AG04450 (cell line): ENCODE measurements around the gene MAGEC3. TPM values are rescaled to one million over a fixed set of nuclear protein-coding genes. Genes with fewer than 3 reads are reported as not detected.

Experiments
- CTCF ChIA-PET: fragments of 300-600, 350-600 bp; formaldehyde crosslinking; extraction: SDS; loops from one replicate; lab custom pipeline; 2022; ENCODE audit warnings: antibody characterized with exemption, inconsistent platforms; lab: Charles Lee
- POLR2A ChIA-PET: fragments of 350-600 bp; formaldehyde crosslinking; extraction: SDS; loops from one replicate; lab custom pipeline; 2021; ENCODE audit warnings: antibody characterized with exemption, inconsistent platforms; lab: Yijun Ruan, JAX
- DNase-seq: peaks from one replicate; pipeline ENCODE4 v3.0.0-alpha.2; 2011; ENCODE audit warnings: low read depth, low spot score
- H3K27ac ChIP-seq: one replicate; pipeline ENCODE4 v1.5.1; 2012; ENCODE audit warnings: low read depth, low read length, control low read depth
- H3K27me3 ChIP-seq: one replicate; pipeline ENCODE4 v1.6.0; 2012; ENCODE audit warnings: low read length; ENCODE audit not compliant: control insufficient read depth, insufficient read depth
- H3K4me3 ChIP-seq: 2 replicates; pipeline ENCODE4 v1.5.1; 2011; ENCODE audit warnings: mild to moderate bottlenecking, low read depth, low read length, control low read depth
- H3K9me3 ChIP-seq: 2 replicates; pipeline ENCODE4 v1.5.1; 2012; ENCODE audit warnings: low read length; ENCODE audit not compliant: control insufficient read depth, insufficient read depth
- polyA plus RNA-seq: library from polyadenylated mRNA; depleted of rRNA; stranded (reverse); fragments of >200 nt; gene quantifications from 2 replicates; pipeline ENCODE4 v1.2.3, GENCODE V29; 2011; rRNA removed
- TF ChIP-seq, protein P1 (sequence below): IDR thresholded peaks from 2 replicates; pipeline ENCODE4 v1.5.1; 2011; ENCODE audit warnings: low read depth, low read length, control low read depth, inconsistent platforms

The MAGEC3 gene
- polyA plus RNA-seq, 1 experiment, result not detected

DNA sequence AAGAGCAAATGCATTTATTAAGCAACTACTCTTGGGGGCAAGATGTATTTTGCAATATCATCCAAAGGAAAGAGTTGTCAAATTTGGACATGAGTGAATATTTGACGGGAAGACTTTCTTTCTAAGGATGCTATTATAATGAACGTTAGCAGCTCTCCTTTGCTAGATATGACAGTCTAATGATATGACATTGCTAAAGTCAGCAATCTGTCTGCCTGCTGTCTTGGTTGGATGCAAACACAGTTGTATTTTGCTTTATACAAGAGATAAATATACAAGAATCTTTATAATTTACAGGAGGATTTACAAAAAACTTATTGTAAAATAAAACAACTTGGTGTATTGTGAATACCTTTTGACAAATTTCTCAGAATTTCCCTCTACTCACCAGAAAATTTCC, 103.1 kb downstream of the MAGEC3 start:
- Histone ChIP-seq H3K27ac (no peak overlapping the region), H3K9me3 (no peaks in the 10 kb centered on the region), H3K27me3 (no peaks in the 10 kb centered on the region), H3K4me3 (no peak overlapping the region)
- DNase-seq, result no peak
- POLR2A ChIA-PET, result no interaction called here
- CTCF ChIA-PET, result no interaction called here
- TF ChIP-seq, protein P1, sequence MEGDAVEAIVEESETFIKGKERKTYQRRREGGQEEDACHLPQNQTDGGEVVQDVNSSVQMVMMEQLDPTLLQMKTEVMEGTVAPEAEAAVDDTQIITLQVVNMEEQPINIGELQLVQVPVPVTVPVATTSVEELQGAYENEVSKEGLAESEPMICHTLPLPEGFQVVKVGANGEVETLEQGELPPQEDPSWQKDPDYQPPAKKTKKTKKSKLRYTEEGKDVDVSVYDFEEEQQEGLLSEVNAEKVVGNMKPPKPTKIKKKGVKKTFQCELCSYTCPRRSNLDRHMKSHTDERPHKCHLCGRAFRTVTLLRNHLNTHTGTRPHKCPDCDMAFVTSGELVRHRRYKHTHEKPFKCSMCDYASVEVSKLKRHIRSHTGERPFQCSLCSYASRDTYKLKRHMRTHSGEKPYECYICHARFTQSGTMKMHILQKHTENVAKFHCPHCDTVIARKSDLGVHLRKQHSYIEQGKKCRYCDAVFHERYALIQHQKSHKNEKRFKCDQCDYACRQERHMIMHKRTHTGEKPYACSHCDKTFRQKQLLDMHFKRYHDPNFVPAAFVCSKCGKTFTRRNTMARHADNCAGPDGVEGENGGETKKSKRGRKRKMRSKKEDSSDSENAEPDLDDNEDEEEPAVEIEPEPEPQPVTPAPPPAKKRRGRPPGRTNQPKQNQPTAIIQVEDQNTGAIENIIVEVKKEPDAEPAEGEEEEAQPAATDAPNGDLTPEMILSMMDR, result no peak

DNA sequence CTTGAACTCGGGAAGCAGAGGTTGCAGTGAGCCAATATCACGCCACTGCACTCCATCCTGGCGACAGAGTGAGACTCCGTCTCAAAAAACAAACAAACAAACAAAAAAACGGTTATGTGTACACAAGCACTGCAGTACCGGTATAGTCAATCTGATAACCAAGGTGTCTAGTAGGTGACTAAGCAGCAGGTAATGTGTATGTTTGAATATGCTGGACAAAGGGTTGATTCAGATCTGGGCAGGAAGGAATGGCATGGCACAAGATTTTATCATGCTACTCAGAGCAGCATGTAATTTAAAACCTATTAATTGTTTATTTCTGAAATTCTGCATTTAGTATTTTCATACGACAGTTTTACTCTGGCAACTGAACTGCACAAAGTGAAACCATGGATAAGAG, 107.3 kb downstream of the MAGEC3 start:
- no peak overlapping the region for H3K4me3 ChIP-seq
- CTCF ChIA-PET, result no interaction called here
- no peak overlapping the region for H3K27ac ChIP-seq
- POLR2A ChIA-PET, result no interaction called here
- TF ChIP-seq, protein P1, result no peak
- H3K9me3 ChIP-seq, result no peaks in the 10 kb centered on the region
- H3K27me3 ChIP-seq, result no peaks in the 10 kb centered on the region
- no peak for DNase-seq

DNA sequence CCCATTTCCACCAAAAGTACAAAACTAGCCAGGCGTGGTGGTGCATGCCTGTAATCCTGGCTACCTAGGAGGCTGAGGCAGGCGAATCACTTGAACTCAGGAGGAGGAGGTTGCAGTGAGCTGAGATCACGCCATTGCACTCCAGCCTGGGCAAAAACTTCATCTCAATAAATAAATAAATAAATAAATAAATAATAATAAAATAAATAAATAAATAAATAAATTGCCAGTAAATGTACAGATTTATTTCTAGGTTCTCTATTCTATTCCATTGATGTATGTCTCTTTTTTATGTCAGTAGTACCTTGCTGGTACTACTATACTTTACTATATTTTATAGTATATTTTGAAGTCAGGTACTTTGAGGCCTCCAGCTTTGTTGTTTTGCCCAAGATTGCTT, 109.2 kb downstream of the MAGEC3 start:
- no peak for DNase-seq
- no peaks in the 10 kb centered on the region for H3K9me3 ChIP-seq
- TF ChIP-seq, protein P1, result no peak
- ChIA-PET POLR2A (no interaction called here), CTCF (no interaction called here)
- H3K27ac ChIP-seq, result no peak overlapping the region
- no peaks in the 10 kb centered on the region for H3K27me3 ChIP-seq
- H3K4me3 ChIP-seq, result no peak overlapping the region

Other genes starting within 250 kb of the MAGEC3 start
- not detected in 2 replicates for gene SPANXA2, start 248.6 kb upstream of the MAGEC3 start, polyA plus RNA-seq
- not detected in 2 replicates for gene SPANXD, start 139.6 kb upstream of the MAGEC3 start, polyA plus RNA-seq
- gene MAGEC1, start 65.6 kb downstream of the MAGEC3 start, polyA plus RNA-seq, result not detected in 2 replicates